Activated T-cell treated with anti-CD3 and anti-CD28 coated beads for 24 hours (primary cell): ENCODE data around the gene SPINK9.

ENCODE experiments used
- DNase-seq: peaks from one replicate; pipeline ENCODE4 v3.0.0-alpha.2; 2020; ENCODE audit warnings: low read depth

The SPINK9 gene

DNA sequence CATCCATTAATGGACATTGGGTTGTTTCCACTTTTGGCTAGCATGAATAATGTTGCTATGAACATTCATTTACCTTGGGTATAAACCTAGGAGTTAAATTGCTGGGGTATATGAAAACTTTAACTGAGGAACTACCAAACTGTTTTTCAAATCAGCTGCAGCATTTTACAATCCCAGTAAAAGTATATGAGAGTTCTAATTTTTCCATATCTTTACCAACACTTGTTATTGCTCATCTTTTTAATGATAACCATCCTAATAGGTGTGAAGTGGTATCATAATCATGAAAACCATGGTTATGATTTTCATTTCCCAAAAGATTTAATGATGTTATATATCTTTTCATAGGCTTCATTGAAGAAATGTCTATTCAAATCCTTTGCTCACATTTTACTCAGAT is 32.9 kb downstream of the SPINK9 start:
- DNase-seq: no peak

DNA sequence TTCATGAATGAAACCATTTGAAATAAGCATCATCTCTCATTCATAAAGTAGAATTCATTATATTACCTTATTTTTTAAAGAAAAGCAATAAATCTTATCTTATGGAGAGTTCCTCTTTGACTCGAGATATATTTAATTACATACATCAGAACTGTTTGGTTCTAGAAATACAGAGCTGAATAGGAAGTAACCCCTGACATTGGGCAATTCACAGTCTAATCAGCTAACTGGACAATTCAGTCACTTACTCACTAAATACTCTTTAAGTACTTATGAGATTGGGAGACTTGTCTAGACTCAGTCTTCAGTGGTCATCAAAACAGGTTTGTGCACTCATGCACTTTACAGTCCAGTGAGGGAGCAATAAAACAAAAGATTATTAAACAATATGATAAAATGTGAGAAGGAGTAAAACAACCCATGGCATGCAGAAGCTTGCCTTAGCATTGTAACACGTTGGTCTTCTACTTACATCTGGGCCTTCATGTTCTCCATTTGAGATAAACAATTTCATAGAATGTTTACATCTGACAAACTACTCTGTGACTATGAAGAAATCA is 36.9 kb downstream of the SPINK9 start:
- no peak for DNase-seq

DNA sequence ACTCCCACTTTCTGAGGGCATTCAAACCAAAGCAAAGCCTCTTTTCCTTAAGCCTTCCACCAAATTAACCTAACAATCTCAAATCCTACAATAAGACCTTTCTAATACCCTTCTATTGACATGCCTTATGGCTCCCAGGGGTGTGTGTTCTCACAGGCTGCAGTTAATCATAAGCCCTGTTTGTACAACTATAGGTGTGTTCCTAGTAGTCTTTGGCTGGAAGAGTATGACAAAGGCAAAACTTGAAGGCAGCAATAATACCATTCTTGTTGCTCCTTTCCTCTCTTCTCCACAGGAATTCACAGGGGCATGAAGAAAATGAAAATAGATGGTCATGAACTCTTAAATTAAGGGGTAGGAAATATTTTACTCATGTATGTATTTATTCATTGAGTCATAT is 37.5 kb downstream of the SPINK9 start:
- DNase-seq: no peak

DNA sequence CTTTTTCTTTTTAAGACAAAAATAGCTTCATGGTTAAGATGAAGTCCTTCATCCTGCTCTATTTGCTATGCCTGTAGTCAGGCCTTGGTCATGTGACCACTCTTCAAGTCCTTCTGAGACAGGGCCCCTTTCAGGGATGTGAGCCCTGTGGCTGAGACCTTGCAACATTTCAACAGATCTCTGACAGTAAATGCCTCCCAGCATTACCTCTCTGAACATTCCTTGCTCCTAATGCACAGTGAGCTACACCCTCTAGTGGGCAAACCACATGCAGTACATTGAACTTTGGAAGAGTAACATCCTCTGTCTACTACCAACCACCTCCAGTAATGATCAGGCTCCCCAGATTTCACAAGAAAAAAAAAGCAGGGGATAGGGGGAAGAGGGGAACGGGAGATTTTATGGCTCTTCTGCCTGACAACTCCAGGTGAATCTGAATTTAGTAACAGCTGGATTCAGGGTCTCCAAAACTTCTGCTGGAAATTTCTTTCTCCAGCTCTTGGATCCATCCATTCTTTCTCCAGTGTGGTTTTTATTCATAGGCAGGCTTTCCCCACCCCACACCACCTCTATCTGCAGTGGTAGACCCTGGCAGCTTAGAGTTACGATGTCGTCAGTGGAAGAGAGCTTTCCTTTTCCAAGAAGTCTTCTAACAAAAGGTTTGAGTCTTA is 39.5 kb downstream of the SPINK9 start:
- DNase-seq: no peak

DNA sequence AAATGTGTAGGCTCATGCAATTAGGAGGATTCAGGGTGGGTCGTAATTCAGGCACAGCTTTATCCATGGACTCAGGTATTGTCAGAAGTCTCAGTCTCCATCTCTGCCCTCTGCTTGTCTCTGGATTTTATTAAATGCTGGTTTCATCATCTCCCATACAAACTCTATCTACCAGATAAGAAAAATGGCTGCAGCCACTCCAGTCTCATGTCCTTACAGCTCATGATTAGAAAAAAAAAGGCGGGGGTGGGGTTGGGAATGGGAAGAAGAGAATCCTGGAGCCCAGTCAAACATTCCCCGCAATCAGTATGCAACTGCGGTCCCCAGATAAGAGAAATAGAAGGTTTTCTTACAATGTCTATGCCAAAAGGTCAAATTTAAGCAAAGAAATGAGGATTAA is 40.8 kb downstream of the SPINK9 start:
- DNase-seq: no peak

- no peak for DNase-seq
These were observed 43.3 kb downstream of the SPINK9 start for GRCh38 chr5:148378670-148379069.

DNA sequence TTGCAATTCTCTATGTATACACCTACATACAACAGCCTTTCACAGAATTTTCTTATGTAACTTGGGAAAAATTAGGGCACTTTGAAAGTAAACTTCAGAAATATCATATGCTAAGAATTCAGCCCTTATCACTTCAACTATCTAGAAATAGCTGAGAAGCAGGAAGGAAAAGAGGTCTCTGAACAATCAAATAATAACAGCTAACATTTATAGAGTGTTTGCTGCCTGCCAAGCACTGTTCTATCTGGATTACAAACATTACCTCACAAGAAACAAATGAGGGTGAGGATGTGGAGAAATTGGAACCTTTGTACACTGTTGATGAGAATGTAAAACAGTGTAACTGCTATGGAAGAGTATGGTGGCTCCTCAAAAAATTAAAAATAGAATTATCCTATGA is 44.0 kb downstream of the SPINK9 start:
- no peak for DNase-seq

DNA sequence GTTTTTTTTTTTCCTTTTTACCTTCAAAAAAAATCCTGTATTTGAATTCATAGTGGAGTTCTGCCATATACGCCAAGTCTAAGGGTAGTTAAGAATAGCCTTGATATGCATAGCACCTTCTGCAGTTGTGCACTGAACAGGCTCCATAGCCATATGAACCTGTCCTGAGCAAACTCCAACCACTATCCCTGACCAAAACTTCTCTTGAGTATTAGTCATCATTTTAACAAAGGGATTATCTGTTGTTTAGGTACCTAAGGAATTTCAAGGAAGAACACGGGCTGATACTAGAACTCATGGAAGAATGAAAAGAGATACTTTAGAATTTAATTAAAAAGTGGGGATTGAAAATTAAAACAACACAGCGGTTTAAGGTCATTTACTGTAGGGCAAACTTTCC is 46.5 kb downstream of the SPINK9 start:
- no peak for DNase-seq

DNA sequence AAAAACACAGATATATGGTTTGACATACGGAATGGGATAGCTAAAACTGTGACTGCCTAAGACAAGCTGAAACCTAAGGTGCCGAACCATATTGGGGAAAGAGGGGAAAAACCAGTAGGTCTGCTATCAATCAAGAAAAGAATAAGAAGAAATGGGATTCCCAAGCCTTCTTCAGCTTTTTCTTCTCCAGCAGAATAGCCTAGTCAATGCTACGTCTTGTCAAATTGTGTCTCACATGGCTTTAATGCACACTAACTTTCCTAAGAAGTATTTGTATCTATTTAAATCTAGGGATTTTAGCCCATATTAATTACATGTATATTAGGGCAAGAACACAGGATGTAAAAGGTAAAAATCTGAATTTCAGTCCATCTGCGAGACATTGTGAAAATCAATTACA is 47.6 kb downstream of the SPINK9 start:
- no peak for DNase-seq

DNA sequence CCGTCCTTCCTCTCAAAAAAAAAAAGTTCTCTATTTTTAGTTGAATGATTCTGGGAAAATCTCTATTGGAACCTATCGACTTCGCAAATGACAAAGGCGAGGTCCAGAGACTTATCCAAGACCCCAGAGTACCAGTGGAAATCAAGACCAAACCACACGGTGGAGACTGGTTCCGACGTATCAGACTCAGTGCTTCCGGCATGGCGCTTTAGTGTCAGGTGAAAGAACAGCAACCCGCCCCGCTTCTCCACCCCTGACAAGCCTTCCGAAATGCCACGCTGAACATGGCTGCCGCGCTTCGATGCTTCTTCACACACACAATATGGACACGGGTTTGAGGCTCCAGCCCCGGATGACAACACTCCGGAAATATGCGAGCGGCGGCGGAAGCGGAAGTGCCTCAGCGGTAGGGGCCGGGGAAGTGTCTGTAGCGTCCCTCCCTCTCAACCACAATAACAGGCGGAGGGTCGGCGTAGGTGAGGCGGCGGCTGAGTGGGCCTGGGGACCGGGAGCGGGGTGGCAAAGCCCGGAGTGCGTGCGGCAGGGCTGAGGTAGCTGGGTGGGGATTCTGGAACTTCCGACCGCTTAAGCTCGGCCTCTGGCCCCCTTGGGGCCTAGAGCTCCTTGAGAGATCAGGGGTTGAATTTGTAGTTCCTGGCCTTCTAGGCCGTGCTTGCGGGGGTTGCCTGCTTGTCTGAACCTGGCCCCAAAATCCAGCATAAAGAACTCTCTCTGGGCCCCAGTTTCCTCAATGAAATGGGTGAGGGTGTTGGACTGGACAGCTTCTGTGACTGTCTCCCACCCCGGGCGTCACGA is 48.4 kb downstream of the SPINK9 start, which contains the start of gene FBXO38:
Gene FBXO38 (plus strand): TSS at position 395 of the 816 bp plus-strand sequence. CDS start 10,819 bp downstream, outside the sequence.
- DNase-seq: peak; percentile 94

- no peak for DNase-seq
These were observed 49.0 kb downstream of the SPINK9 start for GRCh38 chr5:148384380-148384737.

- no peak for DNase-seq
These were observed 49.7 kb downstream of the SPINK9 start for GRCh38 chr5:148385094-148385493.

DNA sequence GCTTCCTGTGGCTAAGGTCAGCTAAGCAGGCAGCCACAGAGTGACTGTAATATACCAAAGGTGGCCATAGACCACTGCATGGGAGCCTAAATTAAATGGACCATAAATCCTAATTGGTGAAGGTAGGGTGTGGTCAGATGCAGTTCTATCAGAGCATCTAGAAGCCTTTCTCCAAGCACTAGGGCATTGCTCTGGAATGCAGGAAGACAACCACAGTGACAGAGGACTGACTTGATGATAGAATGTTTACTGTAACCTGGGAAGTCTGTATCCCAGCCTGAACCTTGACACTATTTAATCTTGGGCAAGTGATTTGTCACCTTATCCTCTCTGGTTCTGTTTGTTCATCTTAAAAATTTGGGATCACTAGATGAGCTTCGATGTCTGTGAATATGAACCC is 50.7 kb downstream of the SPINK9 start:
- no peak for DNase-seq

GRCh38 chr5:148387325-148387724 is 52.0 kb downstream of the SPINK9 start:
- DNase-seq: no peak

DNA sequence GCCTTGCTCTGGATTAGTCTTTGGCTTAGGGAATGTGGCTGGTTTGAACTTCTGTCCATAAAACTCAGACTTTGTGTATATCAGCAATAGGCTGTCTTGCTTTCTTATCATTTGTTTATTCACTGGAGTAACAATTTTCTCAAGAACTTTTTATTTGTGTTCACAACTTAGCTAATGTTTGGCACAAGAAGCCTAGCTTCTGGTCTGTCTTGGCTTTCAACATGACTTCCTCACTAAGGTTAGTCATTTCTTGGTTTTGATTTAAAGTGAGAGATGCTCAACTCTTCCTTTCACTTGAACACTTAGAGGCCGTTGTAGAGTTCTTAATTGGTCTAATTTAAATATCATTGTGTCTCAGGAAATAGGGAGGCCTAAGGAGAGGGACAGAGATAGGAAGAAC is 53.3 kb downstream of the SPINK9 start:
- no peak for DNase-seq
